Smooth muscle cell (in vitro differentiated cells): ENCODE results near the gene PDZD4. TPM values are rescaled to one million over a fixed set of nuclear protein-coding genes. Genes with fewer than 3 reads are reported as not detected.

ENCODE experiments used
- DNase-seq: peaks from one replicate; lab custom pipeline; 2025; ENCODE audit not compliant: unreplicated experiment; lab: John Stamatoyannopoulos, UW
- H2AFZ ChIP-seq: fragments of 200-600 bp; sonication (generic); 2 replicates; pipeline ENCODE4 v1.6.0; 2016; ENCODE audit warnings: antibody characterized with exemption, low read depth, mild to moderate bottlenecking
- H3F3A ChIP-seq: fragments of 200-600 bp; sonication (generic); 2 replicates; pipeline ENCODE4 v1.6.0; 2017; ENCODE audit warnings: antibody characterized with exemption, low read depth
- H3K27ac ChIP-seq: fragments of 200-600 bp; sonication (generic); 2 replicates; pipeline ENCODE4 v1.5.1; 2016; ENCODE audit warnings: low read depth, mild to moderate bottlenecking
- H3K27me3 ChIP-seq: fragments of 200-600 bp; sonication (generic); 2 replicates; pipeline ENCODE4 v1.6.1; 2016; ENCODE audit warnings: low read depth, mild to moderate bottlenecking
- H3K36me3 ChIP-seq: fragments of 200-600 bp; sonication (generic); 2 replicates; pipeline ENCODE4 v1.5.1; 2016; ENCODE audit warnings: low read depth
- H3K4me1 ChIP-seq: fragments of 200-600 bp; sonication (generic); 2 replicates; pipeline ENCODE4 v1.5.1; 2016; ENCODE audit warnings: low read depth
- H3K4me2 ChIP-seq: fragments of 200-600 bp; sonication (generic); 2 replicates; pipeline ENCODE4 v1.6.0; 2016; ENCODE audit warnings: mild to moderate bottlenecking
- H3K4me3 ChIP-seq: fragments of 200-600 bp; sonication (generic); 2 replicates; pipeline ENCODE4 v1.5.1; 2016; ENCODE audit warnings: mild to moderate bottlenecking
- H3K79me2 ChIP-seq: fragments of 200-600 bp; sonication (generic); 2 replicates; pipeline ENCODE4 v1.6.0; 2016; ENCODE audit warnings: low read depth, mild to moderate bottlenecking
- H3K9ac ChIP-seq: fragments of 200-600 bp; sonication (generic); 2 replicates; pipeline ENCODE4 v1.6.0; 2016; ENCODE audit warnings: low read depth
- H3K9me3 ChIP-seq: fragments of 200-600 bp; sonication (generic); replicated peaks from 2 replicates; pipeline ENCODE4 v1.5.1; 2016; ENCODE audit warnings: low read depth
- H4K20me1 ChIP-seq: fragments of 200-600 bp; sonication (generic); 2 replicates; pipeline ENCODE4 v1.6.0; 2016; ENCODE audit warnings: low read depth
- WGBS: methylation state at CpG from one replicate; pipeline ENCODE4 v1.1.7; 2016; ENCODE audit warnings: low lambda C conversion rate; 5-methylcytosine and 5-hydroxymethylcytosine counted together
- polyA plus RNA-seq: library from polyadenylated mRNA; unstranded; fragments of >200 nt; fragmentation: Nextera tagmentation; extraction: Ambion mirVana; gene quantifications from 2 replicates; pipeline ENCODE4 v1.2.1, GENCODE V29; 2016
- total RNA-seq: library from RNA; depleted of rRNA; stranded (reverse); fragments of >200 nt; gene quantifications from 2 replicates; pipeline ENCODE4 v1.2.3, GENCODE V29; 2014
- TF ChIP-seq, protein P1 (sequence below): fragments of 200-600 bp; sonication (generic); IDR thresholded peaks from 2 replicates; pipeline ENCODE4 v1.5.1; 2017; ENCODE audit warnings: borderline replicate concordance, mild to moderate bottlenecking, antibody characterized with exemption; ENCODE audit not compliant: insufficient read depth, poor library complexity, severe bottlenecking

Gene PDZD4
- total and polyA plus RNA-seq, 2 experiments from 2014 or later: 2.3 to 3.1 TPM

DNA sequence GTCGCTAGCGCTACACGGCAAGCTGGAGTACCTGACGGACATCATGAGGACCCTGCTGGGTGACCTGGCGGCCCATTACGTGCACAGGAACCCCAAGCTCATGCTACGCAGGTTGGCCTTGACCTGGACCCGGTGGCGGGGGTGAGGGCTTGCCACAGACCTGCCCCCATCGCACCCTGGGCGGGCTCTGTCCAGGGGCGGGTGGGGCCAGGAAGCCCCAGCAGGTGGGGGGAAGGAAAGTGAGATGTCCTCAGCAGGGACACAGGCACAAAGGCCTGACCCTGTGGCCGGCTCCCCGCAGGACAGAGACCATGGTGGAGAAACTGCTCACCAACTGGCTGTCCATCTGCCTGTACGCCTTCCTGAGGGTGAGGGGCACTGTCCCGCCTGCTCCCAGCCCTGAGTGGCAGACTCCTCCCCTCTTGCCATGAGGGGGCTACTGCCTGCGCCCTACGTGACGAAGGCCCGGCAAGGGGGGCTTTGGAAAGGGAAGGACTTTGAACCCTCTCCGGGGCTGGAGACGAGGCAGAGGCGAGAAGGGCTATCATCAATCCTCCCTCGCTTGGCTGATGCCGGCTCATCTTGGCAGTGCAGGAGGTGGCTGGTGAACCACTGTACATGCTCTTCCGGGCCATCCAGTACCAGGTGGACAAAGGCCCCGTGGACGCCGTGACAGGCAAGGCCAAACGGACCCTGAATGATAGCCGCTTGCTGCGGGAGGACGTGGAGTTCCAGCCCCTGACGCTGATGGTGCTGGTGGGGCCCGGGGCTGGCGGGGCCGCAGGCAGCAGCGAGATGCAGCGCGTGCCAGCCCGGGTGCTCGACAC is 54.8 kb downstream of the PDZD4 start:
- H3K27me3 ChIP-seq: no peaks in the 10 kb centered on the region
- H3K36me3 ChIP-seq: no peaks in the 10 kb centered on the region
- TF ChIP-seq, protein P1, sequence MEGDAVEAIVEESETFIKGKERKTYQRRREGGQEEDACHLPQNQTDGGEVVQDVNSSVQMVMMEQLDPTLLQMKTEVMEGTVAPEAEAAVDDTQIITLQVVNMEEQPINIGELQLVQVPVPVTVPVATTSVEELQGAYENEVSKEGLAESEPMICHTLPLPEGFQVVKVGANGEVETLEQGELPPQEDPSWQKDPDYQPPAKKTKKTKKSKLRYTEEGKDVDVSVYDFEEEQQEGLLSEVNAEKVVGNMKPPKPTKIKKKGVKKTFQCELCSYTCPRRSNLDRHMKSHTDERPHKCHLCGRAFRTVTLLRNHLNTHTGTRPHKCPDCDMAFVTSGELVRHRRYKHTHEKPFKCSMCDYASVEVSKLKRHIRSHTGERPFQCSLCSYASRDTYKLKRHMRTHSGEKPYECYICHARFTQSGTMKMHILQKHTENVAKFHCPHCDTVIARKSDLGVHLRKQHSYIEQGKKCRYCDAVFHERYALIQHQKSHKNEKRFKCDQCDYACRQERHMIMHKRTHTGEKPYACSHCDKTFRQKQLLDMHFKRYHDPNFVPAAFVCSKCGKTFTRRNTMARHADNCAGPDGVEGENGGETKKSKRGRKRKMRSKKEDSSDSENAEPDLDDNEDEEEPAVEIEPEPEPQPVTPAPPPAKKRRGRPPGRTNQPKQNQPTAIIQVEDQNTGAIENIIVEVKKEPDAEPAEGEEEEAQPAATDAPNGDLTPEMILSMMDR: no peak
- no peaks in the 10 kb centered on the region for H3K4me1 ChIP-seq
- H3K9ac ChIP-seq: no peak overlapping the region
- WGBS: 95% methylated on average over 42 of the region's 42 CpGs
- no peak overlapping the region for H2AFZ ChIP-seq
- no peaks in the 10 kb centered on the region for H3K9me3 ChIP-seq
- H4K20me1 ChIP-seq: no peaks in the 10 kb centered on the region
- H3K79me2 ChIP-seq: no peaks in the 10 kb centered on the region
- H3K27ac ChIP-seq: no peak overlapping the region
- H3K4me3 ChIP-seq: no peak overlapping the region
- no peak for DNase-seq
- no peaks in the 10 kb centered on the region for H3F3A ChIP-seq
- no peak overlapping the region for H3K4me2 ChIP-seq

DNA sequence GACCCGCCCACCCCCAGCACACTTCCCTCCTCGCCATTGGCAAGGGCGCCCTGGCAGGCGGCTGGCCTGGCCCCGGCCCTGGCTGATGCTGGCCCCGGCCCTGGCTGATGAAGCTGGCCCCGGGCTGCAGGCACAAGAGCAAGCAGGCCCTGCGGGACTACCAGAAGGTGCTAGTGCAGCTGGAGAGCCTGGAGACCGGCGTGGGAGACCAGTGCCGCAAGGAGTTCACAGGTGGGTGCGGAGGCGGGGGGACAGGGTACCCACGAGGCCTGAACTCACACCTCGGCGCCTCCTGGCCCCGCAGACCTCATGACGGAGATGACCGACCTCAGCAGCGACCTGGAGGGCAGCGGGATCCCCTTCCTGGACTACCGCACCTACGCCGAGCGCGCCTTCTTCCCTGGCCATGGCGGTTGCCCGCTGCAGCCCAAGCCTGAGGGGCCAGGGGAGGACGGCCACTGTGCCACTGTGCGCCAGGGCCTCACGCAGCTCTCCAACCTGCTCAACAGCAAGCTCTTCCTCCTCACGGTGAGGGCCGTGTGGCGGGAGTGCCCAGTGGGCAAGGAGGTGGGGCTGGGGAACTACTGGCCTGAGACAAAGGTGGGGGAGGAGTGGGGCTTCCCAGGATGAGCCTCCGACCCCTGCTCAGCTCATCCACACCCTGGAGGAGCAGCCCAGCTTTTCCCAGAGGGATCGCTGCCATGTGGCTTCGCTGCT is 55.6 kb downstream of the PDZD4 start:
- Histone ChIP-seq H2AFZ (no peak overlapping the region), H3K4me1 (no peaks in the 10 kb centered on the region), H3K9me3 (no peaks in the 10 kb centered on the region), H3K4me3 (no peak overlapping the region), H3K27me3 (no peaks in the 10 kb centered on the region), H4K20me1 (no peaks in the 10 kb centered on the region), H3F3A (no peaks in the 10 kb centered on the region), H3K27ac (no peak overlapping the region), H3K9ac (no peak overlapping the region), H3K79me2 (no peaks in the 10 kb centered on the region), H3K36me3 (no peaks in the 10 kb centered on the region), H3K4me2 (no peak overlapping the region)
- 92% methylated on average over 31 of the region's 37 CpGs for WGBS
- no peak for DNase-seq
- TF ChIP-seq, protein P1: no peak

DNA sequence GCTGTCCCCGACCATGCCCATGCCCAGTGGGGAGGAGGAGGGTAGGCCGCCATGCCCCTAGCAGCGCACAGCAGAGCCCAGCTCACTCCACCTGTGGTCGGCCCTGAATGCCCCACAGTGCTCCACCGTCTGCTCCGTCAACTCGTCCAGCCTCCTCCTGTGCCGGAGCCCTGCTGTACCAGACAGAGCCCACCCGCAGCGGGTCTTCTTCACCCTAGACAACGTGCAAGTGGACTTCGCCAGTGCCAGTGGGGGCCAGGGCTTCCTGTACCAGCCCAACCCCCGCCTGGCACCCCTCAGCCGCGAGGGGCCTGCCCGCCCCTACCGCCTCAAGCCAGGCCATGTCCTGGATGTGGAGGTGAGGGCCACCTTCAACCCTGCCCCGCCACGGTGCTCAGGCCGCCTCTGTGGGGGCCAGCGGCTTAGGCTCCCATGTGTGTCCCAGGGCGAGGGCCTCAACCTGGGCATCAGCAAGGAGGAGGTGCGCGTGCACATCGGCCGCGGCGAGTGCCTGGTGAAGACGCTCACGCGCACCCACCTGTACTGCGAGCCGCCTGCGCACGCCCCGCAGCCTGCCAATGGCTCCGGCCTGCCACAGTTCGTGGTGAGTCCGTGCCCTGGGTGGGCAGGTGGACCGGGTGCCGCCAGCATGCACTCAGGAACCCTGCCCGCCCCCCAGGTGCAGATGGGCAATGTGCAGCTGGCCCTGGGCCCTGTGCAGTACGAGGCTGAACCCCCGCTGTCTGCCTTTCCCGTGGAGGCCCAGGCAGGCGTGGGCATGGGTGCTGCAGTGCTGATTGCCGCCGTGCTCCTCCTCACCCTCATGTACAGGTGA is 56.4 kb downstream of the PDZD4 start:
- H3K4me1 ChIP-seq: no peaks in the 10 kb centered on the region
- H3K4me3 ChIP-seq: no peak overlapping the region
- no peak overlapping the region for H3K27ac ChIP-seq
- no peaks in the 10 kb centered on the region for H3F3A ChIP-seq
- no peaks in the 10 kb centered on the region for H4K20me1 ChIP-seq
- H2AFZ ChIP-seq: no peak overlapping the region
- H3K27me3 ChIP-seq: no peaks in the 10 kb centered on the region
- H3K36me3 ChIP-seq: no peaks in the 10 kb centered on the region
- no peak overlapping the region for H3K9ac ChIP-seq
- H3K9me3 ChIP-seq: no peaks in the 10 kb centered on the region
- TF ChIP-seq, protein P1: no peak
- H3K4me2 ChIP-seq: no peak overlapping the region
- DNase-seq: no peak
- 96% methylated on average over 40 of the region's 48 CpGs for WGBS
- H3K79me2 ChIP-seq: no peaks in the 10 kb centered on the region
